Fibroblast of lung (primary cell): ENCODE data around the gene ACE.

Source experiments
- CTCF ChIP-seq, 2 donors: IDR thresholded peaks in 1 of 2; conservative IDR thresholded peaks in 1 of 2; 1 replicate in 1 of 2; 2 replicates in 1 of 2; pipeline ENCODE4 v1.5.1; 2011 to 2012; ENCODE audit warnings: low read length in 2 of 2, control low read depth in 1 of 2, inconsistent platforms in 1 of 2, low read depth in 1 of 2, mild to moderate bottlenecking in 1 of 2
- EZH2 ChIP-seq: IDR thresholded peaks from 2 replicates; pipeline ENCODE4 v1.5.1; 2012; ENCODE audit warnings: low read length, control low read depth, mild to moderate bottlenecking; ENCODE audit errors: missing control alignments

GRCh38 chr17:63450551-63450950, 26.3 kb upstream of the ACE start:
- no peak for TF ChIP-seq CTCF (conservative IDR thresholded peaks at IDR 0.05 in 1 of 2, IDR thresholded peaks at IDR 0.05 in 1 of 2; ENCODE audit: low read depth in 1 of 2, low read length in 2 of 2)
- no peak for TF ChIP-seq EZH2
